C4-2B (cell line): ENCODE measurements around the gene SLC66A3.

ENCODE experiments used
- ZFX ChIP-seq: fragments of 450-650 bp; IDR thresholded peaks from 2 replicates; pipeline ENCODE4 v1.6.1; 2017
- TF ChIP-seq, protein P1 (sequence below): fragments of 450-650 bp; conservative IDR thresholded peaks from 2 replicates; pipeline ENCODE4 v1.5.1; 2017; ENCODE audit warnings: mild to moderate bottlenecking

DNA sequence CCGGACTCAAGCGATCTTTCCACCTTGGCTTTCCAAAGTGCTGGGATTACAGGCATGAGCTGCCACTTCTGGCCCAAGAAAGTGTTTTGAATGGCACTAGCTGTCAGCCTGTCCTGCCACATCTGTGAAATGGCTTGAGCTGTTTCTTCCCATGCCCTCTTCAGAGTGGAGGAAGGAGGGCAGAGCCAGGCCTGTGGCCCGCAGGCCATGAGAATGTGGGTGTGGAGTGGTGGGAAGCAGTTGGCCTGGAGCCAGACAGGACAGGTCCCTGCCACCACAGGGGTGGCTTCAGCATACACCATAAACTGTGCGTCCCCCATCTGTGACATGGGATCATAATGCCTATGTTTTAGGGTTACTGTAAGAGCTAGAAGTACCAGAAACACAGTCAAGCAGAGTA, 6.5 kb downstream of the SLC66A3 start:
- TF ChIP-seq, protein P1, sequence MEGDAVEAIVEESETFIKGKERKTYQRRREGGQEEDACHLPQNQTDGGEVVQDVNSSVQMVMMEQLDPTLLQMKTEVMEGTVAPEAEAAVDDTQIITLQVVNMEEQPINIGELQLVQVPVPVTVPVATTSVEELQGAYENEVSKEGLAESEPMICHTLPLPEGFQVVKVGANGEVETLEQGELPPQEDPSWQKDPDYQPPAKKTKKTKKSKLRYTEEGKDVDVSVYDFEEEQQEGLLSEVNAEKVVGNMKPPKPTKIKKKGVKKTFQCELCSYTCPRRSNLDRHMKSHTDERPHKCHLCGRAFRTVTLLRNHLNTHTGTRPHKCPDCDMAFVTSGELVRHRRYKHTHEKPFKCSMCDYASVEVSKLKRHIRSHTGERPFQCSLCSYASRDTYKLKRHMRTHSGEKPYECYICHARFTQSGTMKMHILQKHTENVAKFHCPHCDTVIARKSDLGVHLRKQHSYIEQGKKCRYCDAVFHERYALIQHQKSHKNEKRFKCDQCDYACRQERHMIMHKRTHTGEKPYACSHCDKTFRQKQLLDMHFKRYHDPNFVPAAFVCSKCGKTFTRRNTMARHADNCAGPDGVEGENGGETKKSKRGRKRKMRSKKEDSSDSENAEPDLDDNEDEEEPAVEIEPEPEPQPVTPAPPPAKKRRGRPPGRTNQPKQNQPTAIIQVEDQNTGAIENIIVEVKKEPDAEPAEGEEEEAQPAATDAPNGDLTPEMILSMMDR, result no peak
- TF ChIP-seq ZFX, result no peak
